HG03521 (cell line): Measurements from ENCODE around the gene DENND1C.
A peak's percentile ranks its signal among the peaks of the same experiment; 100 is the strongest.

Experiments used
- ATAC-seq: cut with Tn5 transposase; IDR thresholded peaks from one replicate; pipeline ENCODE4 v1.9.1; 2021; ENCODE audit warnings: mild to moderate bottlenecking, moderate library complexity; ENCODE audit not compliant: unreplicated experiment

Gene DENND1C

DNA sequence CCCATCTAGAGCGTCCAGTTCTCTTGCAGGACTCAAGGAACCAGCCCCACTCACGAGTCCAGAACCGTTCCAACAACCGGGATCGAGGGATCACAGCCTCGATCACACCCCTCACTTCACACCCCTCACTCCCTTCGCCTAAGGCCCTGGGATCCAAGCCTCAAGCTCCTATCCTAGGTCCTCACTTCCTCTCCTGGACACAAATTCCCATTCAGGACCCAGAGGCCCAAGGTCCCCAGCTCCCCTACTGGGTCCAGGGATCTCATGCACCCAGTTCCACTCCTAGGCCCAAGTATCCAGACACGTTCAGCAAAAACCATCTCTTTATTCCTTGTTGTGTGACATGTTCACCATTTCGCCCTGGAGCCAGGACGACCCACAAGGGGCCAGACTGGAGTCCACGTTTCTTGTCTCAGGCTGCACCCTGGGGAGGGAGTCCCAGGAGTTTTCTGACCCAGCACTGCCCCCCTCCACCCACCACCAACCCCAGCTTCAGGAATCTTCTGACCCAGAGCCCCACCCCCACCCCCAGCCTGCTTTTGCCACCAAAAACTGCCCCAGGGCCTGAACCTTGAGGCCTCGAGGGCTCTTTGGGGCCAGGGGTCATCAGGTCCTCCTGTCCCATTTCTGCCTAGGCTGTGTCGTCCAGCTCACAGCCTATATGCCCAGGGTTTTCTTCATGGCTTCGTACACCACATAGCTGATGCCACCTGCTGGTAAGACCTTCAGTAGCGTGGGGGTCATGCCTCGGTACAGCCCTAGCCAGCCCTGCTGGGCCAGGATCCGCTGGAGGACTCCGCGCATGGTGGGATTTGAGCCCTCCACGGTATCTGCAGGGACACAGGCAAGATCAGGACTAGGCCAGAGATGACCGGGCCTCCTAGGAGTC, 55.6 kb downstream of the DENND1C start:
- ATAC-seq: no peak

DNA sequence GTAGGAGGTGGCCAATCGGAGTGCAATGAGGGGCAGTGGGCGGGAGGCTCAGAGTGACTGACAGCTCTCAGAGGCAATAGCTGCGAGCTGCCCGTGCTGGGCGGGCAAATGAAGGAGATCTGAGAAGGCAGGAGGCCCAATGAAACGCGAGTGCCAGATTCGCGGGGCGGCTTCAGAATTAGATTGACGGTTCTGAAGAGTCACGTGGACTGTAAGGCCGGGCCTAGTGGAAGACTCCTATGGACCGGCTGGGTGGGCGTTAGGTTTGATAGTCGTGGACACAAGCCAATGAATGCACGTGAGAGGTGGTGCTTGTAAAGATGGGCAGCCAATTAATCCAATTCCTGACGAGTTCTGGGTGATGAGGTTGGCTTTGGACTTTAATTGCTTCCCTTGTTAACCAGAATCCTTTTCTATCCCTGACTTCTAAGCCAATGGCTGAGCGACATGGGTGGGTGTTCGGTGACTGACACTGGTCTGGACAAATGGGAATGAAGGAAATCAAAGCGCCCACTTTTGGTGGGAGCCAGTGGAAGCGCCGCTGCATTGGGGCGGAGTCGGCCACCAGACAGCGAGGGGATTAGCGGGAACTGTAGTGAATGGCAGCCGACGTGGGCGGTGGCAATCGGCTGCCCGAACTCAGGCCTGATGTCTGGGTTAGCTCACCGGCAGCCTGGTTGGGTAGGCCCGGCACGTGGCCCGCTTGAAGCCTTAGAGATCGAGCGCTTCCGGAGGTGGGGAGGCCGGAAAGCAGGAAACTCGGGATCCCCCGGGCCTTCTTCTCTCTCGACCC, 56.5 kb downstream of the DENND1C start:
- ATAC-seq: peak; percentile 81

DNA sequence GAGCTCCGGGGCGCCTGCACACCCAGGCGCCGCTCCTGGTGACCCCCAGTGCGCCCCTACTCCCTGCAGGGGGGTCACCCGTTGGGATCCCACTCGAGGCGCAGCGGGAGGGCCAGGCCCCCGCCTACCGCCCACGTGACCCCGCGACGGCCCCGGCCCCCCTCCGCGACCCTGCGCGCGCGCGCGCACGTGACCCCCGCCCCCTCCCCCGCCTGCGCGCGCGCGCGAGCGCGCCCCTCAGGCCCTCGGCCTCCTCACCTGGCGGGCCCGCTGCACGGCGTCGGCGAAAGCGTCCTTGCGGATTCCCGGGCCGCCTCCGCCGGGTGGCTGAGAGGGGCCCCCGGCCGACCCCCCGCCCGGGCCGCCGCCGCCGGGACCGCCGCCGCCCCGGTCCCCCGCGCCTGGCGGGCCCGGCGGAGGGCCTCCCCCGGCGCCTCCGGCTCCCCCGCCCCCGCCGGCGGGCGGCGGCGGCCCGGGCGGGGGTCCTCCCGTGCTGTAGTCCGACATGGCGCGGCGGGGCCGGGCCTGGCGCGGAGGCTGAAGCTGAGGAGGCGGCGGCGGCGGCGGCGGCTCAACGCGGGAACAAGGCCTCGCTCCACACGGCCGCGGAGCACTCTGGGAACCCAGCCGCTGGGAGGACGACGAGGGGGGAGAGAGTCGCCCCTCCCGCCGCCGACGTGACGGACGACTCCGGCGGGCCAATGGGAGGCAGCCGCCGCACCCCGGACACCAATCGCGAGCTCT, 57.2 kb downstream of the DENND1C start, which contains the start of gene KHSRP:
Gene KHSRP (minus strand): TSS at position 617 of the 744 bp plus-strand sequence. CDS start 110 bp downstream, at position 507.
- peak; percentile 0 for ATAC-seq

DNA sequence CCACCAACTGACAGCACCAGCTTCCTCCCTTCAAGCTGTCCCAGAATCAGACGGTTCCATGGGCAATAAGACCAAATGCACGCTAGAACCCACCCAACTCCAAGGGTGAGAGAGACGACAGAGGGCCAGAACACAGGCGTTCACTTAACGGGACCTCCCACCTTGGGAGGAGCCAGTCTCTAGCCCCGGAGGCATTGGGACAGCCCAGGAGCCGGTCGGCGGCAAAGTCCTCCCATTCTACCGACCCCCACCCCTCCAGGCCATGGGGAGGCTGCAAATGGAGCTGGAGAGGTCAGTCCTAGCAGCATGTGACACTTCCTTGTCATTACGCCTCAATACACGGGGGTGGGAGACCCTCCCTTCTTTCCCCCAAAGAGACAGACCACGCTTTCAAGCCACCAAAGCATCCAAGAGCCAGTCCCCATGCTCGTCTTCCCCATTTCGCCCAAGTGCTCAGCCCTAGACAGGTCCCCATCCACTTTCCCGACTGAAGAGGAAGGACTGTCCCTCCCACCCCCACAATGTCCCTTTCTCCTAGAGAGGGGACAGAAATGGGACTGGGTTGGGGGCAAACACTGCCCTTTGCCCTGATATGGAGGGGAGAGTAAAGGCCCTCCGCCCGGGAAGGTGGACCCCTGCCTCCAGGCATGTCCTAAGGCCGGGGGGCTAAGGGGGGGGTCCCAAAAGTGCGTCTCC, 57.9 kb downstream of the DENND1C start:
- ATAC-seq: no peak

DNA sequence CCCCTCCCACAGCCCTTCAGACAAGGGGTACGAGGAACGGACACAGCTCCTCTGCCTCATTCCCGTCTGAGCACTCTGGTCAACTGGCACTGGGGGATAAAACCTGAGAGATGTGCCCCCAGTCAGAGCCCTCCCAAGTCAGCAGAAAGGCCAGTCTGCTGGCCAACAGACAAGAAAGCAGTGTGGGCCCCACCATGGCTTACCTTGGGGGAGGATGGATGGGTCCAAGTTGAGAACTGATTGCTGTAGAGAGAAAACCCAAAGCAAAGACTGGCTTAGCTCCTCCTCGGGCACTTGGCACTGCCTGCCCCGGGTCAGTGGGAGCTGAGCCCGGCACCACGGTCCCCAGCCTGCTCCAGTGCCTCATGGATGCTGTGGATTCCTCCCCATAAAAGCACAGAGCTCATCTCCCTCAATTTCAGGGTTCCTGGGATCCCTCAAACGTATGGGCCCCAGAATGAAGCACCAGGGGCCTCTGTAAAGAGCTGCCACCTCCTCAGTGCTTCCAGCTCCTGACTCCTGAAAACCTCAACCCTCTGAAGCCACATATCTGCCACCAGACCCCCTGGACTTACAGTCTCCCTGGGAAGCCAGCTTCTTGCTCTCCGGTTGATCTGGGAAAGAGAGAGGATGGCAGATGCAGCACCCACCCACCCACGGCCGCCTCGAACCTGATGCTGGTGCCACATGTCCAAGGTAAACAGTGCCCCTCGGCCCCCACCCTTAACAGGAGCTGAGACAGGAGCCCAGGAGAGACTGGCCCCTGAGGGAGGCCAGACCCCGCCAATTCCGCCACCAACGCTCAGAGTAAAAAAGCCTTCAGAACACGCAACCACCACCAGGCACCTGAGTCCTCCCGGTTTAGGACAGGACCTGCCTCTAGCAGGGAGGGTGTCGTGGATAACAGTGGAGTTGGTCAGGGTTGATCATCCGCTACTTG, 60.2 kb downstream of the DENND1C start:
- no peak for ATAC-seq

DNA sequence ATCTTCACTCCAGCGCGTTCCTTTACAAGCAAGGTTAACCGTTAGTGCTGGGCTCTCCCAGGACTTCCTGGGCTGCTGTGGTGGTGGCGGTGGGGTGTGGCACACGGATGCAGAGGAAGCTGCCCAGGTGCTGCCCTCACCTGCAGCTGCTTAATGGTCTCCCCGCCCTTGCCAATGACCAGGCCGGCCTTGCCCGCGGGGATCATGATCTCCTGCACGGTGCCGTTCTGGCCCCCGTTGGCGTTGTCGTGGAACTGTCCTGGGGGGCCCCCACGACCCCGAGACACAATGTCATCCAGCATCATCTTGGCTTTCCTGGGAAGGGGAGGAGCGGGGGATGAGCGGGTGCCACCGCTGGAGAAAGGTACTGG, 63.0 kb downstream of the DENND1C start:
- ATAC-seq: no peak

DNA sequence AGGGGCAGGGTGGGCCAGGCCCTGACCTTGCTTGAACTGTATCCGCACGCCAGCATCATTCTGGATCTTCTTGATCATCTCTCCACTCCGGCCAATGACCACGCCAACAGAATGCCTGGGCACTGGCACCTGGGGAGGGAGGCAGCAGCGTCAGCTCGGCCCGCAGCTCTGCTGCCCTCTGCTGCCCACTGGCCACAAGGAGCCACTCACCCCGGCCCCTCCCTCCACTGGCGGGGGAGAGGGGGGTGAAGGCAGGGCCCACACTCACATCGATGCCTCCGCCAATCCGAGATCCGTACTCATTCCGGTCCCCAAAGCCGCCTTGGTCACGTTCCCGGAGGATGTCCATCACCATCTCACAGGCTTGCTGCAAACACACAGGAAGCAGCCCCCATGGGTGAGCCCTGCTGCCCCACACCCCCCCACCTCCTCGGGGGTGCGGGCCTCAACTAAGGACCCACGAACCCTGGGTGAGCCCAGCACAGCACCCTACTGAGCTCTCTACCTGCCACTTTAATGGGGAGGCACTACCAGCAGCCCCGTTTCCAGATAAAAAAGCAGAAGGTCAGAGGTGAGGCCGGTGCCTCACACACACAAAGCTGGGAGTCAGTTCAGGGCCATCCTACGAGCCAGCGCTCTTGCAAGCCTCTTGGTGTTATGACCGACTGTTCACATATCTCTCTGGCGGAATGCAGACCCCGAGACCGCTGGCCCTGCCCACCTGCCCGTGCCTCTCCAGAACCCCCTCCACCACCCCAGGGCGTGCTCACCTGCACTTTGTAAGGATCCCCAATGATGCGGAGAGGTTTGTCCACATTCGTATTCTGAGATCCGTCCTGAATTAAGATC, 63.6 kb downstream of the DENND1C start:
- ATAC-seq: no peak
